Tibial nerve (tissue), 4 donors: ENCODE data around the gene RRAS2.

Experiments
- CTCF ChIP-seq, 5 experiments: fragments of 200-600 bp in 3 of 5; fragments of 450-650 bp in 2 of 5; sonication (generic) in 3 of 5; IDR thresholded peaks; one replicate each; pipeline ENCODE4 v1.5.1; 2016 to 2019; ENCODE audit warnings: antibody characterized with exemption in 5 of 5, mild to moderate bottlenecking in 3 of 5, moderate library complexity in 2 of 5
- EP300 ChIP-seq, 2 donors: sonication (generic); formaldehyde crosslinking; IDR thresholded peaks; one replicate each; pipeline ENCODE4 v1.6.1; 2017; ENCODE audit warnings: antibody characterized with exemption in 2 of 2, mild to moderate bottlenecking in 1 of 2
- POLR2A ChIP-seq, 2 donors: fragments of 450-650 bp; IDR thresholded peaks; one replicate each; pipeline ENCODE4 v1.6.1; 2017; ENCODE audit warnings: antibody characterized with exemption in 2 of 2, mild to moderate bottlenecking in 2 of 2, moderate library complexity in 2 of 2

GRCh38 chr11:14373941-14374646, 15.1 kb upstream of the RRAS2 start:
- TF ChIP-seq CTCF (IDR thresholded peaks at IDR 0.05) (no peak), EP300 (IDR thresholded peaks at IDR 0.05) (peak in 1 of 2 donors; percentile 56), POLR2A (IDR thresholded peaks at IDR 0.05) (no peak)
